NCI-H2081 (cell line): ENCODE results near the gene OXCT2.
A peak's percentile ranks its signal among the peaks of the same experiment; 100 is the strongest.
"Not testable (repeated sequence)": the region's sequence is repeated elsewhere in the genome, so short reads cannot be mapped to it uniquely, and the experiment has no call there.

Experiments
- DNase-seq, 2 experiments: peaks; one replicate each; lab custom pipeline; 2025; lab: John Stamatoyannopoulos, UW

Gene OXCT2

DNA sequence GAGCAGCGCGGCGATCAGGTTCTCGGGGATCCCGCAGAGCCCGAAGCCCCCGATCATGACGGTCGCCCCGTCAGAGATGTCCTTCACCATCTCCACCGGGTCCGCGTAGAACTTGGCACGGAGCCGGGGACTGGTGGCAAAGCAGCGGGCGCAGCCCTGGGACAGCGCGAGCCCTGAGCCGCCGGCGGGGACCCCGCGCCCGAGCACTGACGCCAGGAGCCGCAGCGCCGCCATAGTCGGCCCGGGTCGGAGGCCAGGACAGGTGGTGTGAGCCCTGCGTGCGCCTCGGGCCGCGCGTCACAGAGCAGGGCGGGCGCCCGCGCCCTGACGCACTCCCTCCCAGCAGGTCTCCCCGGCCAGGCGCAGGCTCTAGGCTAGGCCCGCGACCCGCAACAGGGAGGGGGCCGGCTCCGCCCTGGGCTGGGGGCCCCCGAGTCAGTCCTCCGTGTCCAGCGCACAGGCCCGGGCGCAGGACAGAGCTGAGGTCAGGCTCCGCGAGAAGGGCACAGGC is at the start of gene OXCT2:
TSS of gene OXCT2 (minus strand) at position 327 of the 511 bp plus-strand sequence. CDS start at position 234, 93 bp downstream.
- not testable (repeated sequence) for DNase-seq

DNA sequence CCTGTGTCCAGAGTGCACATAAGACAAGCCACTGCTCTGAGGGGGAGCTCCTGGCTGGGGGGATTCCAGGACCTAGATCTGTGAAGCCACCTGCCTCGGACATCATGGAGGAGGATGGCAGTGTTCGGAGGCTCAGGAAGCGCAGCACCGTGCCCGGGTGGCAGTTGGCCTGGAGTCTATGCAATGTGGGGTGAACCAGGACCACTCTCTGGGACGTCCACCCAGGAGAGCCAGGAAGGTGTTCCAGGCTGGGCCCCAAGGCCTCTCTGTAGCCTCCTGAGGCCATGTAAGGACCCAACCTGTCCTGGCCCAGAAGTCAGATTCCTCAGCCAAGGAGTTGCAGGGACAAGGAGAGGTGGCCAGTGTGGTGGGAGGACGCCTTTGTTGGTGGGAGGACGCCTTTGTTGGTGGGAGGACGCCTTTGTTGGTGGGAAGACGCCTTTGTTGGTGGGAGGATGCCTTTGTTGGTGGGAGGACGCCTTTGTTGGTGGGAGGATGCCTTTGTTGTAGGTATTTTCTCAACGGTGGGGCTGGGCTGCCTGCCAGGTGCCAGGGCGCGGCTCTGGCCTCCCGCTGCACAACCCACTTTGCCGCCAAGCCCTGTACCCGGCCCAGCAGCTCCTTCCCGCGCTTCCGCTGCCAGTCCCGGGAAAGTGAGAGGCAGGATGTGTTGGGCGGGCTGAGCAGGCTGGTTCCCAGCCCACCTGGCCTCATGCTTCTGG is 48.1 kb upstream of the OXCT2 start:
- no peak for DNase-seq

DNA sequence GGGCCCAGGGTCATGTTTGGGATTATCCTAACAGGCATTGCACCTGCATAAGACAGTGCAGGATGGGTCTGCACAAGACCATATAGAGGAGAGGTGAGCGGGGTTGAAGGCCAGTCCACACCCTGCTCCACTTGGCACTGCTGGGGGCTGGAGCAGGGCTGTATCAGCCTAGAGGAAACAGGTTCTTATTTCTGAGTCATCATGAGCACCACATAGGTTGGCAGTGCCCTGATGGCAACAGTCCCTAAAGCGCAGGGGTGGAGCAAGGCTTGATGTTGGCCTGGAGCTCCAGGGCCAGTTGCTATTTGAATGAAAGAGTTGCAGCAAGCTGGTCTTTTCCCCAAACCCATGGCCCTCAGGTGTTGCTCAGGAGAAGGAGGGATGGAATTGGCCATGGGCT is 47.3 kb upstream of the OXCT2 start:
- no peak for DNase-seq

DNA sequence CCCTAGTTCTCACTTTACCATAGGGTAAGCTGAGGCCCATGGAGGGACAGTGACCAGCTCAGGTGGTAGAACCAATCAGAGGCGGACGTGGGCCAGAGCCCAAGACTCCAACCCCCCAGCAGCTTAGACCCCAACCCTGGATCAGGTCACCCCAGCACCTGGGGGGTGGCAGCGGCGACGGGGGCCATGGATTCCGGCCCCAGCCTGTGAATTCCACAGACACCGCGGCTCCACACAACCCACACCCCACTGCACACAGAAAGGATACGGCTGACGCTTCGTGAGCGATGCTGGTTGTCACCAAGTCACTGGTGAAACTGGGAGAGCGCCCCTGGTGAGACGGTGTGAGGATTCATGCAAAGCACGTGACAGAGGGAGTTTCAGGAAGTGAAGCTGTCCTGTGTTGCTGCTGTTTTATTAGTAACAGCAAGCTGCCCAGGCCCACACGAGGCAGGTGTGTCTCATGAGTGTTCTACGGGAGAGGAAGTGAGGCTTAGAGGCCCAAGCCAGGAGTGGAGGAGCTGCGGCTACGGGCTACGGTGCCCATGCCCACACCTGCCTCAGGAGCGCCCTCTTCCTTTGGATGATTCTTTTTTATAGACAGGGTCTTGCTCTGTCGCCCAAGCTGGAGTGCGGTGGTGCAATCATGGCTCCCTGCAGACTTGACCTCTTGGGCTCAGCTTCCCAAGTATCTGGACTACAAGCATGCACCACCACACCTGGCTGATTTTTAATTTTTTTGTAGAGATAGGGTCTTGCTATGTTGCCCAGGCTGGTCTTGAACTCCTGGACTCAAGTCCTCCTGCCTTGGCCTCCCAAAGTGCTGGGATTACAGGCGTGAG is 46.2 kb upstream of the OXCT2 start:
- DNase-seq: peak; percentile 42 to 75

DNA sequence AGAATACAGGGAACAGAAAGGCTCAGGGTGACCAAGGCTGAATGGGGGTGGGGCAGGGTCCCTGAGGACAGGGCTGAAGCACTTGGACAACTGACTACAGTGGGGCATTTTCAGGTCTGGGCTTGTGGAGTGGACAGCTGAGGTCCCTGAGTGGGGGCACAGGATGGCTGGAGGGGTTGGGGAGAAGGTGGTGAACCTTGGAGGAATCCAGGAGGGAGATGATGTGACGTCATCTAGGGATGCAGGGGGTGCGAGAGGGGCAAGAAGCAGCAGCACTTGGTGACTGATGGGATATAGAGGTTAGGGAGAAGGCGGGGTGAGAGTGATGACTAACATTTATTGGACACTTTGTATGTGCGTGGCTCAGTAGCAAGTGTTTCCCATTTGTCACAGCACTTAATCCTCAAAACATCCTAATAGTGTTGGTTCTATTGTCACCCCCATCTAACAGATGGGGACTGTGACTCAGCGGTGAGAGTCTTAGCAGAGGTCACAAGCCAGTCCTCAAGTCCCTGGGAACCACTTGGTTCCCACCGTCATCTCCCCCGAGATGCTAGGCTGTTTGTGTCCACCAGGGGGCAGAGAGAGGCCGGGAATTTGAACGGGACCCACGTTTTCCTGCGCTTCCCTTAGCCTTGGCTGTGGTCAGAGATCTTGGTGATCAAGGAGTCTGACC is 45.4 kb upstream of the OXCT2 start:
- peak; percentile 54 to 69 for DNase-seq

DNA sequence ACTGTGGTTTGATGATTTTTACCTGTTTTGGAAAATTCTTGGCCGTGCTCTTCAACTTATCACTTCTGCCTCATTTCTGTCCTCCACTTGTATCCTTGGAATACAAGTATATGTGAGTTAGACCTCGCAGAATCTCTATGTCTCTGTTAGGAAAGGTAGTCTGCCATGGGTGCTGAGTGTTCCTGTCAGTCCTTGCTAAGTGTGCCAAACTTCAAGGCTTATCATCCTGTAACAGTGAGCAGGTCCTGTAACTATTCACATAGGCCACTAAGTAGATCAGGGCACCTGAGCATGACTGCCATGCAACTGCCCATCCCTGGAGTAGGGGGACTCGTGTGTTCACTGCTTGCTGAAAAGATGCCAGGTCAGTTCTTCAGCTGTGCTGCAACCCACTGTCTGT is 41.8 kb upstream of the OXCT2 start:
- no peak for DNase-seq

DNA sequence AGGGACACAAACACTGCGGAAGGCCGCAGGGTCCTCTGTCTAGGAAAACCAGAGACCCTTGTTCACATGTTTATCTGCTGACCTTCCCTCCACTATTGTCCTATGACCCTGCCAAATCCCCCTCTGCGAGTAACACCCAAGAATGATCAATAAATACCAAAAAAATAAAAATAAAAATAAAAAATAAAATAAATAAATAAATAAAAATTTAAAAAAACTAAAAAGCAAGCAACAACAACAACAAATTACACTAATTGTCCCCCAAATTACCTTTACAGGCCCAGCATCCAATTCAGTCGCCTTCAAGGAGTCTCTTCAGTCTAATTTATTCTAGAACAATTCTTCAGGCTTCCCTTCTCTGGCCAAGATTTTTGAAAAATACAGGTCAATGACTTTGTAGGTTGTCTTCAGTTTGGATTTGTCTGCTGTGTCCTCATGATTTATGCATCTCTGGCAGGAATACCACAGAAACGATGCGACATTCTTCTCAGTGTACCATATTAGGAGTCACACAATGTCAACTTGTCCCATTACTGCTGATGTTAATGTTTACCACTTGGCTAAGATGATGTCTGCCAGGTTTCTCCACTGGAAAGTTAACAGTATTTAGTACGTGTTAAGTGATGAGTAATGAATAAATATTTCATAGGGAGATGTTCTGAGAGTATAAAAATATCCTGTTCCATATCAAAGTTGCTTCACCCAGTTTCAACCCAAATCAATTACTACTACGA is 37.8 kb upstream of the OXCT2 start:
- DNase-seq: no peak

DNA sequence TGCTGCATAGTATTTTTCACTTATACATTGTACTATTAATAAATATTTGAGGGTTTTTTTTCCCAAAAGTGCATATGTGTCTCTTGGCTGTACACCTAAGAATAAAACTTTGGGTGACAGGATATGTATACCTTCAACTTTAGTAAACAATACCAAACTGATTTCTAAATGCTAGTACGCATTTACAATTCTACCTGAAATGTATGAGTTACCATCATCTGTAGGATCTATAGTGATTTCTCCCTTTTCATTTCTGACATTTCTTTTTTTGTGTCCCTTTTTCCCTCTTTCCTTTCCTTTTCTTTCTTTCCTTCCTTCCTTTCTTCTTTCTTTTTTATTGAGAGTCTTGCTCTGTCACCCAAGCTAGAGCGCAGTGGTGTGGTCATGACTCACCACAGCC is 34.2 kb upstream of the OXCT2 start:
- DNase-seq: no peak

DNA sequence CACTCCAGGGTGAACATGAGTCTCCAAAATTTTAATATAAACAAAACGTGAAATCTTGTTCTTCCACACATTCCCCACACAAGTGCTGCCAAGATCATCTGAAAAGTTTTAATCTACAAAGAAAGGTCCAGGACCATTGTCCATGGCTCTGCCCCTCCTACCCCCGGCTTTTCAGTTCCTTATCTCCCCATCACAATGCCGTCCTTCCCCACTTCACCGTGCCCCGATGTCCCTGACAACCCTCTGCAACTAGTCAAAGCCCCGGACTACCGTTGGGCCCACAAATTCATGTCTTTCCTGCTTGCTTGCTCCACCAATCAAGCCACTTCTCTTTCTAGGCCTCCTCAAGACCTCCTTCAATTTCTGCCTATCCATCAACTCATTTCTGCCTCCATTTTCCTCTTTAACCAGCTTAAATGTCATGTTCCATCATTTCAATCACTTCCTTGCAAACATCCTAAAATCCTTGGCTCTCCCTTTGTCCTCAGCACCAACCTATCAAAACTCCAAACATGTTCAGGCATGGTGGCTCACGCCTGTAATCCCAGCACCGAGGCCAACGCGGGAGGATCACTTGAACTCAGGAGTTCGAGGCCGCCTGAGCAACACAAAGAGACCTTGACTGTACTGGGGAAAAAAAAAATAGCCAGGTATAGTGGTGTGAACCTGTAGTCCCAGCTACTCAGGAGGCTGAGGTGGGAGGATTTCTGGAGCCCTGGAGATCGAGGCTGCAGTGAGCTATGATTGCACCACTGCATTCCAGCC is 31.5 kb upstream of the OXCT2 start:
- no peak for DNase-seq

DNA sequence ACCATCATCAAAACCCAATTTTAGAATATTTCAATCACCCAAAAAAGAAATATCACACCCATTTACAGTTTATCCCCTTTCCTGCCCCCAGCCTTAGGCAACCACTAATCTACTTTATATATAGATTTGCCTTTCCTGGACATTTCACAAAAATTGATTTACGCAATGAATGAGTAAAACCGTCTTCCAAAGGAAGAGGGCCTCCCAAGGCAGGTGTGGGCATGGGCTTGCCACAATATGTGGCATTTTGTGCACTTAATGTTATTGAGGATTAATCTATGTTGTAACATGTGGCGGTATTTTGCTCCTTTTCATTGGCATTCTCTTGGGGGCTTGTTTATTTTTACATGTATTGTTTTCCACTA is 29.3 kb upstream of the OXCT2 start:
- no peak for DNase-seq

DNA sequence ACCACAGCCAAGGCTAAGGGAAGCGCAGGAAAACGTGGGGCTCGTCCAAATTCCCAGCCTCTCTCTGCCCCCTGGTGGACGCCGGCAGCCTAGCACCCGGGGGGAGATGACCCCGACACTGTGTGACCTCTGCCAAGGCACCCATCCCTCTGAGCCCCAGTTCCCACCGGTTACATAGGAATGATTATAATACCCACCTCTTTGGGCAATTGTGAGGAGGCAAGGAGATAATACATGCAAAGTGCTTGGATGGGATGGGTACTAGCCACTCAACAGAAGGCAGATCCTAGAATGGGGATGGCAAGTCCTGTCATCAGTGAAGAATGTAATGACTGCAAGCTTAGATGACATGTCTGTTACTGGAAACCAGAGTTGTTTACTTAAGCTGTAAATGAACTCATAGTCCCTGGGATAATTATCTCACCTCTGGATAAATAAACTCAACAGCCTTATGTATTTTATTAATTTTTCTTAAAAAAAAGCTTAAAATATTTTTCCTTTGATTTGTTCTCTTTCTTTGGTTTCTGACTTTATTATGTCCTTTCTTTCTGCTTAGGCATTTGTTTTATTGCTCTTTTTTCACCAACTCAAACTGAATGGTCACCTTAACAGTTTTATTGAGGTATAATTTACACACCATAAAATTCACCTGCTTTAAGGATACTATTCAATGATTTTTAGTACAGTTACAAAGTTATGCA is 28.8 kb upstream of the OXCT2 start:
- DNase-seq: peak; percentile 51 to 61

DNA sequence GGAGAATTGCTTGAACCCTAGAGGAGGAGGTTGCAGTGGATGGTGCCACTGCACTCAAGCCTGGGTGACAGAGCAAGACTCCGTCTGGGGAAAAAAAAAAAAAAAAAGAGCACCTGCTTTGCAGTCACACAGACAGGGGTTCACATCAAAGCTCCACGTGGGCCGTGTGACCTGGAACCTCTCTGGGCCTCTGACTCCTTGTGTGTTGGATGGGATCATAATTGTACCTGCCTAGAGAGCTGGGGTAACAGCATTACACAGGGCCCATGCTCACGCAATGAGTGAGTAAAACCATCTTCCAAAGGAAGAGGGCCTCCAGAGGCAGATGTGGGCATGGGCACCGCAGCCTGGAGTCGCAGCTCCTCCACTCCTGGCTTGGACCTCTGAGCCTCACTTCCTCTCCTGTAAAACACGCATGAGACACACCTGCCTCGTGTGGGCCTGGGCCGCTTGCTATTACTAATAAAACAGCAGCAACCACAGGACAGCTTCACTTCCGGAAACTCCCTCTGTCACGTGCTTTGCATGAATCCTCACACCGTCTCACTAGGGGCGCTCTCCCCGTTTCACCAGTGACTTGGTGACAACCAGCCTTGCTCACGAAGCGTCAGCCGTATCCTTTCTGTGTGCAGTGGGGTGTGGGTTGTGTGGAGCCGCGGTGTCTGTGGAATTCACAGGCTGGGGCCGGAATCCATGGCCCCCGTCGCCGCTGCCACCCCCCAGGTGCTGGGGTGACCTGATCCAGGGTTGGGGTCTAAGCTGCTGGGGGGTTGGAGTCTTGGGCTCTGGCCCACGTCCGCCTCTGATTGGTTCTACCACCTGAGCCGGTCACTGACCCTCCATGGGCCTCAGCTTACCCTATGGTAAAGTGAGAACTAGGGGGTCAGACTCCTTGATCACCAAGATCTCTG is 28.0 kb upstream of the OXCT2 start:
- peak; percentile 64 to 80 for DNase-seq

DNA sequence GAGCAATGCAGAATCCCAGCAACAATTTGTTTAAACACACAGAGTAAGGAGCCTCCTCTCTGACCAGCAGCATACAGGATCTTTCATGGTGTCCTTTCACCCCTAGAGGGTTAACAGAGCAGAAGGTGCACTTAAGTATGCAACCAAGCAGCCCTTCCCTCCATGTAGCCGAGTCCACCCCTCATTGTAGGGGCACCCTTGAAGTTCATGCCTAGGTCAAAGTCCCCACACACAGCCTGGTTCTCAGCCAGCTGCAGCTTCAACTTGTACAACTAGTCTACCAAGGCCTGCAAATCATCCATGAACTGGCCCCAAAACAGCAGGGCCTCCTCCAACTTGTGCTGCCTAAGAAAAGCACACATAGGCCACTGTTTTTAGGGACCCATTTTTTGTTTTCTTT is 24.5 kb upstream of the OXCT2 start:
- no peak for DNase-seq

DNA sequence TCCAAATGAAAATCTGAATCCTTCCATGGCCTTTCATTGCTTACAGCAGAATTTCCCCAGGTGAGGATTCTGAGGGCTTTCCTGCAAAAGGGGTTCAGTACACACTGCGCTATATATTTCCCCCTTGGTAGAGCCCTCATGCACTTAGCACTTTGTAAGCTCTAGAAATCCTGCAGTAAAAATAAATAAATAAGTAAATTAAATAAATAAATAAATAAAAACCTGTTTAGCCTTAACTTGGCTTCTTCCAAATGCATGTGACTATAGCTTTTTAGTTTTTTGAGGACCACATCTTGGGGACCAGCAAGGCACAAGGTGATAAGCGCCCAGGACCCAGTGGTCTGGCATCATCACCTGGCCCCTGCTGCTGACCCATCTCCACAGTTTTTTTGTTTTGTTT is 20.7 kb upstream of the OXCT2 start:
- no peak for DNase-seq

DNA sequence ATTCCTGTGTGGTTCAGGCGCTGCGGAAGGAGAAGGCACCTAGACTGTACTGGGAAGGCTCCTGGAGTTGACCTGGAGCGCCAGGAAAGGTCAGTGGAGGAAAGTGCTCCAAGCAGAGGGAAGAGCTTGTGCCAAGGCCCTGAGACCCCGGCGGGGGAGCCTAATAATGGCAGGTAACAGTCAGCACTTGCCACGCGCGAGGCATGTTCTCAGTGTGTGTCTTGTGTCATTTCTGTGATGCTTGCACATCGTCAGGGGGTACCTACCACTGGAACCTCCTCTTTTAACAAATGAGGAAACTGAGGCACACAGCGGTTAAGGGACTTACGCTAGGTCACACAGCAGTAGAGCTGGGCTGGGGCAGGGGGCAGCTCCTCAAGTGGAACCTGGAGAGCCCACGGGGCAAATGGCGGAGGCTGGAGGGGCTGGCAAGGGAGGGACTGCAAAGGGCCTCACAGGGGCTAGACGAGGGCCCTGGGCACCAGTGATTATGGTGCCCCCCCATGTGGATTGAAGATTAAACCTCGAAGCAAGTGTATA is 18.5 kb upstream of the OXCT2 start:
- DNase-seq: no peak

DNA sequence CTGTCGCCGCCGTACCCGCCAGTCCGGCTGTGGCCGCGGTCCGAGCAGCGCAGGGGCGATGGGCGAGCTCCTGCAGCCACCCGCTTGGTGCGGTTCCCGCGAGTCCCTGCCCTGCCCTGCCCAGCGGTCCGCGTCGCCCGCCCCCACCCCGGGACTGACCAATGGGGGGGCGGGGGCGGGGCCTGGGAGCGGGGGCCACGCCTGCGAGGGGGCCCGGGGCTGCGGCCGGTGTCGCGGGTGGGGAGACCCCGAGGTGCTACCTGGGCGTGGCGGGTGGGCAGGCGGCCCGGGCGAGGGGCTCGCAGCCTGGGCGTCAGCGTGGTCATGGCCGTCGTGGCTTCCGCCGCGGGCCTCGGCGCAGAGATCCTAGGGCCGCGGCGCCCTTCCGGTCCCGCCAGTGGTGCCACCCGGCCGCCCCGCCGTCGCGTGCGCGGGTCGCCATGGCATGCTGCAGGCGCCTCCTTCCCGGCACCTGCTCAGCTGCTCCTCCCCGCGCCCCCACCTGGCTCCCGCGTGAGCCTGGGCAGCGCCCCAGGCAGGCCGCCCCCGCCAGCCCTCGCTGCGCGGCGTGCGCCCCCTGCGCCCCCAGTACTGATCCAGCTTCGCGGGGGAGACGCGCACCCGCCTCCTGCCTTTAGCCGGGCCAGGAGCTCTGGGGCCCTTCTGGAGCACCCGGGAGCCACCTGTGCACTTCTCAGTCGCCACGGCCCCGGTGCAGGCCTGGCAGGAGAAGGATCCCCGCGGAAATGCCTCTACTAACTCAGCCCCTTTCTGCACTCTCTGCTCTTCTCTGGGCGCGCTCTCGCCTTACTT is 17.8 kb upstream of the OXCT2 start, which contains the start of gene BMP8B:
TSS of gene BMP8B (minus strand) at position 108 of the 813 bp plus-strand sequence. CDS start 380 bp downstream, outside the sequence.
- DNase-seq: peak; percentile 58 to 75

DNA sequence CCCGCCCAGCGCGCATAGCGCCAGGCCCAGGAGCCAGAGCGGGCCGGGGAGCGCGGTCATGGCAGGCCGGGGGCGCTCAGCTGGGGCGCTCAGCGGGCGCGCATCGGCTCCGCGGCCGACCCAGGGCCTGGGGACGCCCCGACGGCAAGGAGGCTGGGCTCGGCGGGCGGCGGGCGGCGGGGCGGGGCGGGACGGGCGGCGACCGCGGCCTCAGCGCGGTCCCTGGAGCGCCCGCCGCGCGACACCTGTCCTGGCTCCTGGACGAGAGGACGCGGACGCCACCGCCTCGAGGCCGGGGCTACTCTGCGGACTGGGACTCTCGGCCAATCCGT is 17.2 kb upstream of the OXCT2 start:
- no peak for DNase-seq

DNA sequence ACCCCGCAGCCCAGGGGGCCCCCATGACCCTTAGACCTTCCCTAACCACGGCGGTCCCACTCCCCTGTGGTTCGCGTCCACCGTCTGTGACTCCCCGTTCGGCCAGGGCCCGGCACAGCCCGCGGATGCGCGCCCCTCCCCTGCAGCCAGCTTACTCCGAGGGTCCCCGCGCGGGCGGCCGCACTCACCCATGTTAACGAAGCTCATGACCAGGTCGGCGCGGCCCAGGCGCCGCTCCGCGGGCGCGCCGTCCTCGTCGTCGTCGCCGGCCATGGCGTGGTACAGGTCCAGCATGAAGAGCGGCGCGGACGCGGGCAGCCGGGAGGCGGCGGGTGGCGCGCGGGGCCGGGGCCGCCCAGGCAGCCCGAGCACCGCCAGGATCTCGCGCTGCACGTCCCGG is 16.8 kb upstream of the OXCT2 start:
- DNase-seq: not testable (repeated sequence)
